PC-3 (cell line): Measurements from ENCODE around the gene SULF2. TPM values are rescaled to one million over a fixed set of nuclear protein-coding genes. Genes with fewer than 3 reads are reported as not detected.

Experiments
- ATAC-seq: fragments of 200-7000 bp; cut with Tn5 transposase; 2 replicates; pipeline ENCODE4 v1.9.1; 2020; ENCODE audit warnings: mild to moderate bottlenecking, moderate library complexity
- BruUV-seq: library from RNA; stranded (reverse); fragments of 400-500 nt; replicated peaks from 2 replicates; lab custom pipeline; 2021; lab: Mats Ljungman, UMichigan
- CTCF ChIA-PET: fragments of 300-600 bp; sonication (Branson Sonifier 250); formaldehyde crosslinking; loops from one replicate; lab custom pipeline; 2022; ENCODE audit warnings: antibody characterized with exemption; lab: Charles Lee
- POLR2A ChIA-PET: fragments of 300-600 bp; sonication (Branson Sonifier 250); formaldehyde crosslinking; loops from one replicate; lab custom pipeline; 2022; ENCODE audit warnings: antibody characterized with exemption; ENCODE audit not compliant: unreplicated experiment; lab: Charles Lee
- DNase-seq: peaks from one replicate; pipeline ENCODE4 v3.0.0-alpha.2; 2015
- H2AFZ ChIP-seq: fragments of 300-600 bp; sonication (generic); 2 replicates; pipeline ENCODE4 v1.6.0; 2016; ENCODE audit warnings: antibody characterized with exemption, low read length
- H3F3A ChIP-seq: fragments of 300-600 bp; sonication (generic); one replicate; pipeline ENCODE4 v1.6.0; 2017; ENCODE audit warnings: antibody characterized with exemption, low read length, control low read depth, mild to moderate bottlenecking; ENCODE audit not compliant: unreplicated experiment
- H3K27ac ChIP-seq: fragments of 300-600 bp; sonication (generic); 2 replicates; pipeline ENCODE4 v1.5.1; 2016; ENCODE audit warnings: mild to moderate bottlenecking, low read length
- H3K27me3 ChIP-seq: fragments of 300-600 bp; sonication (generic); 2 replicates; pipeline ENCODE4 v1.6.1; 2016; ENCODE audit warnings: low read length, mixed read lengths
- H3K36me3 ChIP-seq: fragments of 300-600 bp; sonication (generic); 2 replicates; pipeline ENCODE4 v1.6.1; 2016; ENCODE audit warnings: low read depth, mixed run types, low read length, mixed read lengths
- H3K4me1 ChIP-seq: fragments of 300-600 bp; sonication (generic); 2 replicates; pipeline ENCODE4 v1.5.1; 2016; ENCODE audit warnings: low read length; ENCODE audit not compliant: insufficient read depth
- H3K4me2 ChIP-seq: fragments of 300-600 bp; sonication (generic); 2 replicates; pipeline ENCODE4 v1.6.0; 2016; ENCODE audit warnings: low read length
- H3K4me3 ChIP-seq: fragments of 300-600 bp; sonication (generic); 2 replicates; pipeline ENCODE4 v1.5.1; 2016; ENCODE audit warnings: mild to moderate bottlenecking, low read length, mixed read lengths
- H3K79me2 ChIP-seq: fragments of 300-600 bp; sonication (generic); 2 replicates; pipeline ENCODE4 v1.6.1; 2017; ENCODE audit warnings: low read length, mixed read lengths
- H3K9ac ChIP-seq: fragments of 300-600 bp; sonication (generic); 2 replicates; pipeline ENCODE4 v1.6.0; 2016; ENCODE audit warnings: mild to moderate bottlenecking, low read length
- H3K9me2 ChIP-seq: fragments of 300-600 bp; sonication (generic); replicated peaks from 2 replicates; pipeline ENCODE4 v1.6.1; 2016; ENCODE audit warnings: mixed run types, low read length, mixed read lengths
- H3K9me3 ChIP-seq: fragments of 300-600 bp; sonication (generic); 2 replicates; pipeline ENCODE4 v1.6.1; 2016; ENCODE audit warnings: low read length, mixed read lengths
- H4K20me1 ChIP-seq: fragments of 300-600 bp; sonication (generic); 2 replicates; pipeline ENCODE4 v1.6.1; 2016; ENCODE audit warnings: low read length, mixed read lengths
- EZH2 ChIP-seq: fragments of 300-600 bp; sonication (generic); IDR thresholded peaks from one replicate; pipeline ENCODE4 v1.6.1; 2017; ENCODE audit warnings: antibody characterized with exemption, mild to moderate bottlenecking, low read length; ENCODE audit not compliant: unreplicated experiment
- EZH2phosphoT487 ChIP-seq: fragments of 300-600 bp; sonication (generic); IDR thresholded peaks from 2 replicates; pipeline ENCODE4 v1.6.1; 2018; ENCODE audit warnings: mild to moderate bottlenecking, antibody characterized with exemption, low read length, borderline replicate concordance
- intact Hi-C: fragments of 100-400 bp; cut with micrococcal nuclease; formaldehyde crosslinking; loops from 2 replicates; pipeline ENCODE4 v1.9.0; 2023
- total RNA-seq: library from RNA; depleted of rRNA; stranded (reverse); fragments of >200 nt; gene quantifications from 2 replicates; pipeline ENCODE4 v1.2.3, GENCODE V29; 2014
- TF ChIP-seq, protein P1 (sequence below): fragments of 300-600 bp; sonication (generic); conservative IDR thresholded peaks from 2 replicates; pipeline ENCODE4 v1.5.1; 2017; ENCODE audit warnings: antibody characterized with exemption, low read depth, mild to moderate bottlenecking, low read length

SULF2 gene
- total RNA-seq, 1 experiment from 2014 or later, result 340 TPM

DNA sequence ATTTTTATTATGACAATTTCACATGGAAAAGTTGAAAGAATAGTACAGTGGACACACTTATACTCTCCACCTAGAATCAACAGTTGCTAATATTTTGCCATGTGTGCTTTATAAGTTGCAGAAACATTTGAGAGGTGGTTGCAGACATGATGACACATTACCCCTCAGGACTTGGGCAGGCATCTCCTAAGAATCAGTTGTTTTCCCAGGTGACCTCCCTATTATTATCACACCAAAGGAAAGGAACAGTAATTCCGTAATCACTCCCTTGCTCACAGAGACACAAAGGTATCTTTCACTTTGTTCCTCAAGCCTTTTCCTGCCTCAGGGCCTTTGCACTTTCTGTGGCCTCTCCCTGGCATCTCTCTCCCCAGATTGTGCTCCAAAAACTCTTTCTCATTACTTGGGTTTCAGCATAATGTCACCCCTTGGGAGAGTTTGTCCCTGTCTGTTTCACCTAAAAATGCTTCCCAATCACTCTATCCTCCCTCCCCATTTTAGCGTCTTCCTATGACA lies 5.9 kb upstream of the SULF2 start:
- H3K9ac ChIP-seq, result peak overlapping the region; percentile 65

DNA sequence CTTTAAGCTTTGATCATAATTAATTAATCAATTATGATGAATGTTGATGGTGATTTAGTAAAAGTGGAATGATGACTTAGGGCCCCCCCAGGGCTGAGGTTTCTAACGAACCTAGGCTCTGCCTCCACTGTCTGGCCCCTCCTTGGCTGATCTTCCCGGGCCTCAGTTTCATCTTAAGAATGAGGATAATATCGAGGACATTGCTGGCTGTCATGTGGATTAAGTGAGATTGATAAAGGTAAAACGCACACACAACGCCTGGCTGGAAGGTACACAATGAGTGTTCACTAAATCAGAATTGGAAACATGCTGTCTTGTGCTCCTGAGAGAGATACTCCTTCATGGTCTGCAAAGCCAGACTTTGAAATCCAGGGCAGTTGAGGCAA lies 5.3 kb upstream of the SULF2 start:
- peak overlapping the region; percentile 92 for H3K27ac ChIP-seq
- no TSS peak for BruUV-seq
- H3K4me1 ChIP-seq, result peaks cover 84% of the 10 kb centered on the region

More for the DNA sequence above, 5.9 kb upstream of the SULF2 start:
- ChIA-PET CTCF (no interaction called here), POLR2A (no interaction called here)
- Histone ChIP-seq H3K4me3 (no peak overlapping the region), H3K9me3 (no peaks in the 10 kb centered on the region), H3K79me2 (peaks cover 40% of the 10 kb centered on the region), H3K4me1 (peaks cover 90% of the 10 kb centered on the region), H3K27me3 (no peaks in the 10 kb centered on the region), H3F3A (peaks cover 15% of the 10 kb centered on the region), H3K9me2 (no peaks in the 10 kb centered on the region), H4K20me1 (no peaks in the 10 kb centered on the region), H3K36me3 (no peaks in the 10 kb centered on the region), H3K27ac (peak overlapping the region; percentile 92), H3K4me2 (peak overlapping the region; percentile 49), H2AFZ (no peak overlapping the region)
- DNase-seq, result peak; percentile 75
- intact Hi-C loops, result no loop called here
- TF ChIP-seq, protein P1, sequence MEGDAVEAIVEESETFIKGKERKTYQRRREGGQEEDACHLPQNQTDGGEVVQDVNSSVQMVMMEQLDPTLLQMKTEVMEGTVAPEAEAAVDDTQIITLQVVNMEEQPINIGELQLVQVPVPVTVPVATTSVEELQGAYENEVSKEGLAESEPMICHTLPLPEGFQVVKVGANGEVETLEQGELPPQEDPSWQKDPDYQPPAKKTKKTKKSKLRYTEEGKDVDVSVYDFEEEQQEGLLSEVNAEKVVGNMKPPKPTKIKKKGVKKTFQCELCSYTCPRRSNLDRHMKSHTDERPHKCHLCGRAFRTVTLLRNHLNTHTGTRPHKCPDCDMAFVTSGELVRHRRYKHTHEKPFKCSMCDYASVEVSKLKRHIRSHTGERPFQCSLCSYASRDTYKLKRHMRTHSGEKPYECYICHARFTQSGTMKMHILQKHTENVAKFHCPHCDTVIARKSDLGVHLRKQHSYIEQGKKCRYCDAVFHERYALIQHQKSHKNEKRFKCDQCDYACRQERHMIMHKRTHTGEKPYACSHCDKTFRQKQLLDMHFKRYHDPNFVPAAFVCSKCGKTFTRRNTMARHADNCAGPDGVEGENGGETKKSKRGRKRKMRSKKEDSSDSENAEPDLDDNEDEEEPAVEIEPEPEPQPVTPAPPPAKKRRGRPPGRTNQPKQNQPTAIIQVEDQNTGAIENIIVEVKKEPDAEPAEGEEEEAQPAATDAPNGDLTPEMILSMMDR, result no peak
- TF ChIP-seq EZH2phosphoT487, result no peak
- TF ChIP-seq EZH2, result no peak
- ATAC-seq, result no peak
- no TSS peak for BruUV-seq

More for the DNA sequence above, 5.3 kb upstream of the SULF2 start:
- H2AFZ ChIP-seq, result no peak overlapping the region
- ATAC-seq (no peak), DNase-seq (no peak)
- H3K79me2 ChIP-seq, result peaks cover 40% of the 10 kb centered on the region
- H3K27me3 ChIP-seq, result no peaks in the 10 kb centered on the region
- H4K20me1 ChIP-seq, result no peaks in the 10 kb centered on the region
- no peaks in the 10 kb centered on the region for H3K36me3 ChIP-seq
- peaks cover 15% of the 10 kb centered on the region for H3F3A ChIP-seq
- H3K9ac ChIP-seq, result peak overlapping the region; percentile 65
- intact Hi-C loops, result no loop called here
- ChIA-PET CTCF (no interaction called here), POLR2A (no interaction called here)
- TF ChIP-seq, protein P1, result no peak
- no peak for TF ChIP-seq EZH2phosphoT487
- TF ChIP-seq EZH2, result no peak
- peak overlapping the region; percentile 49 for H3K4me2 ChIP-seq
- H3K9me3 ChIP-seq, result no peaks in the 10 kb centered on the region
- H3K9me2 ChIP-seq, result no peaks in the 10 kb centered on the region
- no peak overlapping the region for H3K4me3 ChIP-seq
